ENCODE results near the gene TENM4.

TENM4 gene

DNA sequence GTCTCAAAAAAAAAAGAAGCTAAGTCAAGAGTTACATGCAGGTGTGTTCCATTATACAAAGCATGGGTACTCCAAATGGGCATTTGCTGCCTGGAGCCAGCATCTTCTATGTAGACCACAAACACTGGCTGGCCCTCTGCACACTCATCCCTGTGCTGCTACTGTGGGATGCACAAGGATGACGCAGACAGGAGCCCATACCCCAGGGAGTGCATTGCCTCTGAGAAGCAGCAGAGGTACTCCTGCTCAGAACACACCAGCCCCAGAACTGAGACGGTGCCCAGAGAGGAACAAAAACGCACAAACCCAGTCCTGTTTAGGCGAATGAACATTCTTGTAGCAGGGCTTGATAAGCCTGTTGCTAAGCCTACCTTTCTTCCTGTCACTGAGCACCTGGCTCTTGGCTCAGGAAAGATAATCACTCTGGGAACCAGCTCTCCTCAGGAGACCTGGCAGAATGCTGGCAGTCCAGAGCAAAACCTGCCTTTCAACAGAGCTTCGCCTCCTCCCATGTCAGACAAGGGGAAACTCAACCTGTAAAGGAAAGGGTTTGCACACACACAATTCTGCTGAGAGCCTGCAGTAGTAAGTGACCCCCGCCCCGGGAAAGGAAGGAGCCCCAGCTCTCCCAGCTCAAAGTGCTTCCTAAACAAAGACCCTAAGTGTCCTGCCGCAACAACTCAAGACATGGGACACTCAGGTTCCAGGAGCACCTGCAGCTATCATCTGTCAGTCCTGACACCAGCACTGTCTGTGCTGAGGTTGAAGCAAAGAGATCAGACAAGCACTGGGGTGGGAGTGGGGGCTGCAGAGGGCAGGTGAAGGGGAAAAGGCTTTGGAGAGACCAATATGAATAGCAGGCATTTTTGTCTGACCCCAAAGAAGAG is 145.7 kb downstream of the TENM4 start:
- Histone ChIP-seq H3K27ac (no peak overlapping the region), H3K4me3 (no peak overlapping the region)
- no peak for DNase-seq (ENCODE audit: low spot score)
- TF ChIP-seq, protein P1, sequence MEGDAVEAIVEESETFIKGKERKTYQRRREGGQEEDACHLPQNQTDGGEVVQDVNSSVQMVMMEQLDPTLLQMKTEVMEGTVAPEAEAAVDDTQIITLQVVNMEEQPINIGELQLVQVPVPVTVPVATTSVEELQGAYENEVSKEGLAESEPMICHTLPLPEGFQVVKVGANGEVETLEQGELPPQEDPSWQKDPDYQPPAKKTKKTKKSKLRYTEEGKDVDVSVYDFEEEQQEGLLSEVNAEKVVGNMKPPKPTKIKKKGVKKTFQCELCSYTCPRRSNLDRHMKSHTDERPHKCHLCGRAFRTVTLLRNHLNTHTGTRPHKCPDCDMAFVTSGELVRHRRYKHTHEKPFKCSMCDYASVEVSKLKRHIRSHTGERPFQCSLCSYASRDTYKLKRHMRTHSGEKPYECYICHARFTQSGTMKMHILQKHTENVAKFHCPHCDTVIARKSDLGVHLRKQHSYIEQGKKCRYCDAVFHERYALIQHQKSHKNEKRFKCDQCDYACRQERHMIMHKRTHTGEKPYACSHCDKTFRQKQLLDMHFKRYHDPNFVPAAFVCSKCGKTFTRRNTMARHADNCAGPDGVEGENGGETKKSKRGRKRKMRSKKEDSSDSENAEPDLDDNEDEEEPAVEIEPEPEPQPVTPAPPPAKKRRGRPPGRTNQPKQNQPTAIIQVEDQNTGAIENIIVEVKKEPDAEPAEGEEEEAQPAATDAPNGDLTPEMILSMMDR (IDR thresholded peaks at IDR 0.05) = no peak

DNA sequence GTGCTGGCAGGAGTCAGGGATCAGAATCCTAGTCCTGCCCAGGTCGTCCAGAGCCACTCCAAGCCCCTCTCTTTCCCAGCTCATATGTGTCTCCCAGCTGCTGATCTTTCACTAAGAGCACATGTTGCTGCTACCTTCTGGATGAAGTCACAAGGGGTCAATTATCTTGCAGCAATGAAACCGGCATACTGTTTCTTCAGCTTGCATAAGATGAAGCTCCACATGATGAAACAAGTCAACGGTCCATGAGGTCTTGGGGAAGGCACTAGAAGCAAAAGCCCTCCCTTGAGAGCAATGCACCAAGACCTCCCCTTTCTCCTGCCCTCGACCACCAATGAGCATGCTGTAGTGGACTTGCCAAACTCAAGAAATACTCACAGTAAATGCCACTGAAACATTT is 148.9 kb downstream of the TENM4 start:
- TF ChIP-seq, protein P1 (IDR thresholded peaks at IDR 0.05) = no peak
- Histone ChIP-seq H3K27ac (no peak overlapping the region), H3K4me3 (no peak overlapping the region)
- DNase-seq (ENCODE audit: low spot score) = peak; percentile 36

DNA sequence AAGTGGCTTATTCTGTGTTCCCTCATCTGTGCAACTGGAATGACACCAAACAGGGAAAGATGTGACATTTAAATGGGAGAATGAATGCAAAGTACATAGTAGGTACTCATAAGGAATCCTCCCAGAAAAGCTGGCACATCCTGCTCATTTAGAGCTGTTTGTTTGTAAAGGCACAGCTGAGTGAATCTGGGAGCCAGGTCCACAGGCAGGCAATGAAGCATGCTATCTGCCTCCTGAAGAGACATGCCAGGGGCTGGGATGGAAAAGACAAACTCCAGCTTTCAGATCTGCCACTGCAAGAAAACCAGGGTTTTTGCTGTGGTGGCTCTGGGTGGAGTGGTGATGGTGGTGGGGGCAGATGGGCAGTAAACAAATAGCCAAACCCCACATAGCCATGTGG is 150.1 kb downstream of the TENM4 start:
- no peak overlapping the region for H3K4me3 ChIP-seq
- no peak overlapping the region for H3K27ac ChIP-seq
- TF ChIP-seq, protein P1 (IDR thresholded peaks at IDR 0.05) = no peak
- DNase-seq (ENCODE audit: low spot score) = peak; percentile 19

DNA sequence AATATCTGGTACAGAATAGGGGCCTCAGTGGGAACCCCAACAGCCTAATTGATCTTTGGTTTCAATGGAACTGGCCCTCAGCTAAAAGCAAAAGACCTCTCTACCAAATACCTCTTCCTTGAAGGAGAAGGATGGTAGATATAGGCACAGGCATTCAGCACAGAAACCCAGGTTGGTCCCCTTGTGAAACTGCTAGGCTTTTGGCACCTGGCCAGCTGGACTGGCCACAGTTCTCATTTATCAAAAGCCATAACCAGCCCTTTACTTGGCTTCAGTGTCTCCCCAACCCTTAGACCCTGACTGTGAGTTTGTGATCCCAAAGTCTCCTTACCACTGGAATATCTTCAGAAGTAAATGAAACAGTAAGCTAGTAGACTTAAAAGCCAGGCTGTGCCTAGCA is 152.9 kb downstream of the TENM4 start:
- no peak overlapping the region for H3K27ac ChIP-seq
- H3K4me3 ChIP-seq = no peak overlapping the region
- DNase-seq (ENCODE audit: low spot score) = peak; percentile 19
- TF ChIP-seq, protein P1 (IDR thresholded peaks at IDR 0.05) = no peak

DNA sequence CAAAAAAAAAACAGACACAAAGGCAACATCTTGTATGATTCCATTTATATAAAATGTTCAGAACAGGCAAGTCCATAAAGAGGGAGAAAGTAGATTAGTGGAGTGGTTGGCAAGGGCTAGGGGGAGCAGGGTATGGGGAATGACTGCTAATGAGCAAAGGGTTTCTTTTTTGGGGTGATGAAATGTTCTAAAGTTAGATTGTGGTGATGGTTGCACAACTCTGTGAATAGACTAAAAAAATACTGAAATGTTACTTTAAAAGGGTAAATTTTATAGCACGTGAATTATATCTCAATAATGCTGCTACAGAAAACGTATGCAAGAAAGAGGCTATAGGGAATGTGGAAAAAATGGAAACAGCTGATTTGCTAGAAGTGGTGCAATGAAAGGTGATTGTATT is 155.1 kb downstream of the TENM4 start:
- H3K4me3 ChIP-seq = no peak overlapping the region
- TF ChIP-seq, protein P1 (IDR thresholded peaks at IDR 0.05) = no peak
- no peak for DNase-seq (ENCODE audit: low spot score)
- no peak overlapping the region for H3K27ac ChIP-seq

DNA sequence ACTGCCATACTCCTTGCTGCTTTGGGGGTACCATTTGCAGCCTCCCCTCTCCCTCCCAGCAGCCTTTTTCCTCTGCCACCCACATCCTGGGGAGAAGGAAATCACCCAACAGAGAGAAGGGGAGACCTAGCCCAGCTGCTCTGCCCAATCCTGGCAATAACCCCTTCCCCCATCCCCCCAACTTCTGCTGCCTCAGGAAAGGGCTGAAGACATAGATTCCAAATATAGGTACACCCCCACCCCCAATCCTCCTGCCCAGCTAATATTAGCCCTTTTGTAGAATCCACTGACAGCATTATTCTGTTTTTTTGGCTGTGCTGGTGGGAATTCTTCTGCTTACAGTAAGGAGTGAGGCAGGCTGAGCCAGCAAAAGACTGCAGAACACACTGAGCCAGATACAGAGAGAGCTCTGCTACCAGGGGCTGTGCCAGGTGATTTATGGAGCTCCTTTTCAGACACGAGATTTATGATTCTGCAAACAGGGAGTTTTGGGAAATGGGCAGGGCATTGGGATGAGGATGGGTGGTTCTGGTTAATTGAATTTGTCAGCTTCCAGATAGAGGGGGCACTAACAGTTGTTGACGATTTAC is 164.0 kb downstream of the TENM4 start:
- TF ChIP-seq, protein P1 (IDR thresholded peaks at IDR 0.05) = no peak
- H3K4me3 ChIP-seq = no peak overlapping the region
- H3K27ac ChIP-seq = no peak overlapping the region
- DNase-seq (ENCODE audit: low spot score) = peak; percentile 57
